GM18870 (cell line): ENCODE results near the gene ANKMY1.

Source experiments
- ATAC-seq: cut with Tn5 transposase; IDR thresholded peaks from one replicate; pipeline ENCODE4 v1.9.1; 2021; ENCODE audit warnings: moderate library complexity; ENCODE audit not compliant: unreplicated experiment

ANKMY1 gene

GRCh38 chr2:240579771-240580614 is 22.2 kb upstream of the ANKMY1 start:
- no peak for ATAC-seq

- no peak for ATAC-seq
These were observed 21.4 kb upstream of the ANKMY1 start for GRCh38 chr2:240579071-240579762.

GRCh38 chr2:240578488-240578887 is 20.7 kb upstream of the ANKMY1 start:
- ATAC-seq, result no peak

GRCh38 chr2:240578110-240578450 is 20.3 kb upstream of the ANKMY1 start:
- no peak for ATAC-seq

GRCh38 chr2:240577281-240578109 is 19.7 kb upstream of the ANKMY1 start:
- ATAC-seq, result no peak

GRCh38 chr2:240576436-240577205 is 18.8 kb upstream of the ANKMY1 start:
- no peak for ATAC-seq

GRCh38 chr2:240576036-240576435 is 18.2 kb upstream of the ANKMY1 start:
- ATAC-seq, result no peak

GRCh38 chr2:240575101-240575965 is 17.5 kb upstream of the ANKMY1 start:
- ATAC-seq, result no peak

GRCh38 chr2:240574386-240575100 is 16.8 kb upstream of the ANKMY1 start:
- ATAC-seq, result no peak

- ATAC-seq, result no peak
These were observed 16.0 kb upstream of the ANKMY1 start for GRCh38 chr2:240573516-240574385.

GRCh38 chr2:240573071-240573515 is 15.3 kb upstream of the ANKMY1 start:
- no peak for ATAC-seq

GRCh38 chr2:240572141-240573031 is 14.6 kb upstream of the ANKMY1 start:
- no peak for ATAC-seq

GRCh38 chr2:240571314-240571973 is 13.7 kb upstream of the ANKMY1 start:
- no peak for ATAC-seq

GRCh38 chr2:240570531-240571313 is 12.9 kb upstream of the ANKMY1 start:
- no peak for ATAC-seq

- ATAC-seq, result no peak
These were observed 12.3 kb upstream of the ANKMY1 start for GRCh38 chr2:240569998-240570530.
